Epithelial cell of prostate (primary cell): ENCODE results near the gene MAP3K13.
"Not testable (repeated sequence)": the region's sequence is repeated elsewhere in the genome, so short reads cannot be mapped to it uniquely, and the experiment has no call there.

Source experiments
- DNase-seq: peaks from one replicate; pipeline ENCODE4 v3.0.0-alpha.2; 2011; ENCODE audit warnings: low read depth, low spot score
- H3K27ac ChIP-seq: fragments of 450-650 bp; 2 replicates; pipeline ENCODE4 v1.5.1; 2017; ENCODE audit warnings: mild to moderate bottlenecking

Gene MAP3K13

DNA sequence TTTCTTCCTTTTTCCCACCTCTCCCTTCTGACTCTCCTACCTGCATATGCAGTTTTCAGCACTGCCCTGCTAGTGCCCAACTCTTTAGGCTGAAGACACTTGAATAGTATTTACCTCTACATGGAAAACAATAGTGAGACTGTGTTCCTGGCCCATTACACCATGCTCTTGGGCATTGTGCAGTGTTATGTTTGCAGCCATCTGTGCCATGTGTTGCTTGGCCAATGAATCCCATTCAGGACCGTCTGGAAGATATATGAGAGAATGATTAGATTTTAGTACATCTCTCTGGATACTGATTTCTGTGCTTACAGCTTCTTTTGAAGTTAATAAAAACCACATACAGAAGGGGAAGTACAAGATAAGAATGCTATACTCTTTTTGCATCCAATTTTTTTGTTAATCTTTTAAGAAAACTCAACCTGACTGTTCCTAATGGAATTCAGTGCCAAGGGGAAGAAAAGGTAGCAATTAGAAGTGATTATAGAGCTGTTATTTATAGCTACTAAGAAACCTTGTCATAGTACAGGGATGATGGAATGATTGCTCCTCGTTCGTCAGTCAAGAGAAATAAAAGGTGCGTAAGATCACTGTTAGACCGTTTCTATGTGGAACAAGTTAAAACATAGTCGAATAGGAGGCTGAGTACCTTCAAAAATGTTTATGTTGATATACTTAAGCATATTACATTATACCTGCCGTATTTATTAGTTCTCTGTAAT lies 77.0 kb downstream of the MAP3K13 start:
- no peak overlapping the region for H3K27ac ChIP-seq
- DNase-seq: no peak

DNA sequence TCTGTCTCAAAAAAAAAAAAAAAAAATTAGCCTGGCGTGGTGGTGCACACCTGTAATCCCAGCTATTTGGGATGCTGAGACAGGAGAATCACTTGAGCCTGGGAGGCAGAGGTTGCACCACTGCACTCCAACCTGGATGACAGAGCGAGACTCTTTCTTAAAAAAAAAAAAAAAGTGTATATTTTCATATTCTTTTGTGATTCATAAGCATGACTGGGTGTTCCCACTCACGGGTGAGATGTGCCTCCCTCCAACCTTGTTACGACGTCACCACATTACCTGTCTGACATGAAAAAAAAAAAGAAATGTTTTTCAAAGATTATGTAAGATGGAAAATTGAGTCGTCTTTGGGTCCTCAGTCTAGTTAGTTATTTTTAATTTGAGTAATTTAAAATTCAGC lies 79.1 kb downstream of the MAP3K13 start:
- H3K27ac ChIP-seq: no peak overlapping the region
- no peak for DNase-seq

DNA sequence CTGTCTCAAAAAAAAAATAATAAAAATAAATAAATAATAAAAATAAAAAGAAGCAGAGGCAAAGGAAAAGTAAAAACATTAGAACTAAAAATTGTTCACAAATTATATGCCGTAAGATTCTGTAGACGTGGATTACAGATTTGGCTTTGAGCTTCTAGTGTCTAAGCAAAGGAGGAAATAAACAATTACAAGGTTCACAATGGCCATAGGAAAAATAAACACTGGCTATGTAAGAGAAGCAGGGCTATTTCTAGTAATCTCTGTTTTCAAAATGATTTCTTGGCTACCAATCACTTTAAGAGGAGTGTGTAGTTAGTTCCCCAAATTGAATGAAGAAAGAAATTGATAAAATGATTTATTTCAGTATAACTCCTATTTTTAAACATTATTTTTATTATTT lies 81.4 kb downstream of the MAP3K13 start:
- no peak overlapping the region for H3K27ac ChIP-seq
- DNase-seq: no peak

DNA sequence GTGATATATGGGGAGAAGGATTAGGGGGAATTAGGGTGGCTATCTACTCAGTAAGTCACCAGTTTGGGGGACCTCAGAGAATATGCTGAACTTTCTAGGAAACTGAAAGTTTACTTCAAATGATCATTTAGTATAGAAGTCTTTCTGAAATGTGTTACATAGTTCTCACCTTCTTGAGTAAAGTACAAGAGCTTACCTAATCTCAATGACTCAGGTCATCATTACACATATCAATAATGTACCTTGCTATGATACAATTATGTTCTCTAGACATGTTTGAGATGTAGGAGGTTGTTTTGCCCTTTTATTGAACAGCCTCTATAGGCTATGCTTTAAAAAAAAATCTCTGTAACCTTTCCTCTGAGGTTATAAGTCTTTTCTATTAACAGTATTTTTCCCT lies 85.2 kb downstream of the MAP3K13 start:
- DNase-seq: no peak
- H3K27ac ChIP-seq: no peak overlapping the region

DNA sequence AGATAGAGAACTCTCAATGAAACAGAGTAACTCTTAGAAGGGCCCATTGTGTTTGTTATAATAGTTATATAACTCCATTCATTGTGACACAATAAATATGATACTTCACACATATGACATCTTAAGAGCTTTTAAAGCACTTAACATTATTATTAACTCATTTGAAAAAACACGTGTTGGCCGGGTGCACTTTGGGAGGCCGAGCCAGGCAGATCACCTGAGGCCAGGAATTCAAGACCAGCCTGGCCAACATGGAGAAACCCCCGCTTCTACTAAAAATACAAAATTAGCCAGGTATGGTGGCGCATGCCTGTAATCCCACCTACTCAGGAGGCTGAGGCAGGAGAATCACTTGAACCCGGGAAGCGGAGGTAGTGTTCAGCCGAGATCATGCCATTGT lies 88.5 kb downstream of the MAP3K13 start:
- DNase-seq: not testable (repeated sequence)

DNA sequence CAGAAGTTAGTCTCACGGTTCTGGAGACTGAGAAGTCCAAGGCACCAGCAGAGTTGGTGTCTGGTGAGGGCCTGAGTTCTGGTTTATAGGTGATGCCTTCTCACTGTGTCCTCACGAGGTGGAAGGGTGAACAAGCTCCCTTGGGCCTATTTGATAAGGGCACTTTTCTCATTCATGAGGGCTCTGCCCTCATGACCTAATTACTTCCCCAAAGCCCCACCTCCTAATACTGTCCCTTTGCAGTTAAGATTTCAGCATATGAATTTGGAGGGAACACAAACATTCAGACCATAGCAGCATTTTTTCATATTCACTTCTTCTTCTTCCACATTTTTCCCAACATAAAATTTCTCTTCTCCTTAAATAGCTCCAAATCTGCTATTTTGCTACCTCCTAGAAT lies 94.4 kb downstream of the MAP3K13 start:
- DNase-seq: no peak
- no peak overlapping the region for H3K27ac ChIP-seq

More for the DNA sequence above, 88.5 kb downstream of the MAP3K13 start:
- not testable (repeated sequence) for H3K27ac ChIP-seq

DNA sequence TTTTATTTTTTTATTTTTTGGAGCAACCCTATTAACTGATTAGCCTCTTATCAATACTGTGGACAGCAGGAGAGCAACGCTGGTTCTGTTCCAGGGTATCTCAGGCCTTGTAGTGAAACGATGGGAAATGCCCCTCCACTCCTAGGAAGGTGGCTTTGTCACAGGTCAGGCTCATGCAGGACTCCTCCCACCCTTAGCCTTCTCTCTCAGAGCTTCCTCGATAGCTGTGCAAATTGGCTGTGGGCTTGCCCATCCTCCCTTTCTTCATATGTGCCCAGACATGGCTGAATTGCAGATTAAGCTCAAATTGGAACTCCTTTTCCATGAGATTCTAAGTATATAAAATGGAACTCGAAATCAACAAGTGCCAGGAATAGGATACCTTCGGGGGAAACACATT lies 97.4 kb downstream of the MAP3K13 start:
- no peak for DNase-seq
- H3K27ac ChIP-seq: no peak overlapping the region

DNA sequence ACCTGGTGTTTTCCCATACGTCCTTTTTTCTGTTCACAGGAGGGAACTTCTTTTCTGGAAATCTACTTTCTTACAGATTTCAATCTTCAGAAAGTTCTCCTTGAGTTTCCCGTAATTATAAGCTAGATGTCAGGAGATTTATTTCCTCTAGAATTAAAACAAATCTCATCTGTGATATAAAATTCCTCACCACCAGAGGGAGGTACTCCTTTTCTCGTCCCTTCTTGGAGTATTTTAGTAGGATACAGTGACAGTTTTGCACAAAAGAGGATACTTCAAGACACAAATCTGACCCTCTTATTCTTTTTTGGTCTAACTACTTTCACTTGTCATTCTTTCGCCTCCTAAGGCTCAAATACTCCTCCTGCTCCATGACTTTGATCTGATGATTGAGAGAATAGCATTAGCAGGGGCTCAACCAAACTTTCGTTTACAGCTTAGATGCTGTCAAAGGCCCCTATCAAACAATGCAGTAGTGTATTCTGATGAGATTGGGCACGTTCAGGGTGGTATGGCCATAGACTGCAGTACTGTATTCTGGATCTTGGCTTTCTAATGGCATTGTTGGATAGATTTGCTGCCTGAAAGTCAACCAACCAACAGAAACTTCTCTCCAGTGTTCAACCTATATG lies 97.9 kb downstream of the MAP3K13 start:
- H3K27ac ChIP-seq: no peak overlapping the region
- no peak for DNase-seq

DNA sequence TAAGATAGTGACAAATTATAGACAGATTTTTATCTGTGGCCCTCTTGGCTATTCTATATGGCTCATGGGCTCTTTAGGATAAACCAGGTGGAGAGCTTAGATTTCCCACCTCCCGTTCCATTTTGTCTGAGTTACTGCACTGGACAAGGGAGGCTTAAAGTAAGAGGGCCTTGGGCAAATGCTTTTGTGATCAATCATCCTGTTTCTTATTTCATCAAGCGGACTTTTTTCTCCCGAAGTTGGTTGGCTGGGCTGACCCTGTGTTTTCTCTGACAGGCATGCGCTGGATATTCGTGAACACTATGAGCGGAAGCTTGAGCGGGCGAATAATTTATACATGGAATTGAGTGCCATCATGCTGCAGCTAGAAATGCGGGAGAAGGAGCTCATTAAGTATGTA lies 102.5 kb downstream of the MAP3K13 start:
- DNase-seq: no peak
- no peak overlapping the region for H3K27ac ChIP-seq

DNA sequence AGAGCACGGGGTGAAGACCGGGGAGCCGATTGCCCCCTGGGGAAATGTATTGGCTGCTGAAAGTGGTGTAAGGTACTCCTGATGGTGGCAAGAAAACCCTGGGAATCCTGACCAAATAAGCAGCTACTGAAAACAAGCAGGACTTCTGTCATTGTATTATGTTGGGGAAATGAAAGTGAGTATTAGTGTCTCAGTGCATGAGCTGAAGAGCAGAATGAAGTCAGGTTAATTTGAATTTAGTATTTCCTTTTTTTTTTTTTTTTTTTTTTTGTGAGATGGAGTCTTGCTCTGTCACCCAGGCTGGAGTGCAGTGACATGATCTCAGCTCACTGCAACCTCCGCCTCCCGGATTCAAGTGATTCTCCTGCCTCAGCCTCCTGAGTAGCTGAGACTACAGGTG lies 103.2 kb downstream of the MAP3K13 start:
- DNase-seq, H3K27ac ChIP-seq: not testable (repeated sequence)

DNA sequence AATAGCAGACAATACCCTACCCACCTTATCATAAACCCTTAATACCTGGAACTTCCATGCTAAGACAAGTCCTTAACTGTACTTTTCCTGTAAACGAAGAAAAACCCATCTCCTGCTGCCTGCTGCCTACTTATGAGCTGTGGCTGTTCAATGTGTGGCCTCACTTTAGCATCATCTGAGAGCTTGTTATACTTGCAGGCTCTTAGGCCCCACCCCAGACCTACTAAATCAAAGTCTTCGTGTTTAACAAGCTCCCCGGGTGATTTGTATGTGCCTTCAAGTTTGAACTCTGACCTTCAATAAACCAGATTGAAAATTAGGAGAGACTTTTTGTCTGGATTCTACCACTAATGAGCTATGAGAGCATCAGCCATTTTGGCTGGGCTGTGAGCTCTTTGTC lies 106.6 kb downstream of the MAP3K13 start:
- H3K27ac ChIP-seq: no peak overlapping the region
- no peak for DNase-seq

DNA sequence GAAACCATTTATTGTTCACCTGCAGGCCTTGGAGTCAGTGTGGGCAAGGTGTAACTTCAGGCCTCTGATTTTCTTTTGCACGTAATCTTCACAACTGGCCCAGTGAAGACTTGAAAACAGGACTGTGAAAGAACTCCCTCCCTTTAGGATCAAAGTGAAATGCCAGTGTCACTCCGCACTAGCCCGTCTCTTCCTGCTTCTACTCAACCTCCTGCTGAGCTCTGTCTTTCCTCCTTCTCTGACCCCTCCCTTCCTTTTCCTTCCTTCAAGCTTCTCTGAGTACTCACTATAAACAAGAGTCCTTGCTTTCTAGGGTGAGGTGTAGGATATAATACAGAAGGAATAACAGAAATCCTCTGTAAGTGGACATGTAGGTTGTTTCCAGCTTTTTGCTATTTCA lies 107.4 kb downstream of the MAP3K13 start:
- H3K27ac ChIP-seq: no peak overlapping the region
- no peak for DNase-seq

DNA sequence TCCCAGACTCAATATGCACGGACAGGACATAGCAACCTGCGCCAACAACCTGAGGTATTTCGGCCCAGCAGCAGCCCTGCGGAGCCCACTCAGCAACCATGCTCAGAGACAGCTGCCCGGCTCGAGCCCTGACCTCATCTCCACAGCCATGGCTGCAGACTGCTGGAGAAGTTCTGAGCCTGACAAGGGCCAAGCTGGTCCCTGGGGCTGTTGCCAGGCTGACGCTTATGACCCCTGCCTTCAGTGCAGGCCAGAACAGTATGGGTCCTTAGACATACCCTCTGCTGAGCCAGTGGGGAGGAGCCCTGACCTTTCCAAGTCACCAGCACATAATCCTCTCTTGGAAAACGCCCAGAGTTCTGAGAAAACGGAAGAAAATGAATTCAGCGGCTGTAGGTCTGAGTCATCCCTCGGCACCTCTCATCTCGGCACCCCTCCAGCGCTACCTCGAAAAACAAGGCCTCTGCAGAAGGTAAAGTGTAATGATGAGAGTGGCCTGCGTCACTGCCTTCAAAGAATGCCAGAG lies 110.4 kb downstream of the MAP3K13 start:
- DNase-seq: no peak
- no peak overlapping the region for H3K27ac ChIP-seq

DNA sequence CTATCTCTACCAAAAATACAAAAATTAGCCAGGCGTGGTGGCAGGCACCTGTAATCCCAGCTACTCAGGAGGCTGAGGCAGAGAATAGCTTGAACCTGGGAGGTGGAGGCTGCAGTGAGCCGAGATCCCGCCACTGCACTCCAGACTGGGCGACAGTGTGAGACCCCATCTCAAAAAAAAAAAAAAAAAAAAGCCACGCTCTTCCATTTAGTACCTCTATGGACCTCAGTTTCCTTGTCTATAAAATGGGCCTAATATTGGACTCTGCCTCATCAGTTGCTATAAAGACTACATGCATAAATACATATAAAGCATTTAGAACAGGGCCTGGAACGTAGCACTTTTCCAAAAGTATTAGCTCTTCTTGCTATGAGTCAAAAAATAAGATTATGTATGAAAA lies 112.0 kb downstream of the MAP3K13 start:
- not testable (repeated sequence) for H3K27ac ChIP-seq, DNase-seq

DNA sequence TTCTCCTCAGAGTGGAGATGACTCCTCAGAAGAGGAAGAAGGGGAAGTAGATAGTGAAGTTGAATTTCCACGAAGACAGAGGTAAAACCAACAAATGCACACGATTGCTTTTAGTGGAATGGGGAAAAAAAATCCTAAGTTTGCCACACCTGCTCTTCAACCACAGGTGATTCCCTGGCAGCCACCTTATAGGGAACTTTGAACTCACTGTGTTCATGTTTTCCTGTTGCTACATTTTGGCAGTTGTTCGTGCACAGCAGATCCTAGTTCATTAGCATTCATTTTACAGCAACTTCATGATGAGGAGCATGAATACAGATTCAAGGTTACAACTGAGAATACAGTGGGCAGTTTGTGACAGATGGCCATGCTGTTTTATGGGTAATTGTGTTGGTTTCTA lies 114.4 kb downstream of the MAP3K13 start:
- no peak overlapping the region for H3K27ac ChIP-seq
- DNase-seq: no peak

DNA sequence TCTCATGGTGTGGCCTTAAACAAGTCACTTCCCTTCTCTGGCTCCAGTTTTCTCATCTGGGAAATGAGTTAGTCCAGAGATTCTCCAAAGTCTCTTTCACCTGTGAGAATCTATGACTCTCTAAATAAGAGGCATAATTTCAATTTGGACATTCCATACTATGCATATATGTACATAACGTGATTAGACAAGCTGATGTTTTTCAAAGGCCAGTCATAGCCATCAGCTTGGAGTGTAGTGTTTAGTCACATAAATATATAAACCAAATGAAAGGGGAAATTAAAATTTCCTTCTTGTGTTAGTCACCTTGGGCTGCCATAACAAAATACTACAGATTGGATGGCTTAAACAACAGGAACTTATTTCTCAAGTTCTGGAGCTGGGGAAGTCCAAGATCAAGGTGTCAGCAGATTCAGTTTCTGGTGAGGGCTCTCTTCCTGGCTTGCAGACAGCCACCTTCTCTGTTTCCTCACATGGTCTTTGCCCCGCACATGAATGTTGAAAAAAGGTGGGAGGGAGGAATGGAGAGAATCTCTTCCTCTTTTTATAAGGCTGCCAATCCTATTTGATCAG lies 116.5 kb downstream of the MAP3K13 start:
- no peak overlapping the region for H3K27ac ChIP-seq
- DNase-seq: no peak

DNA sequence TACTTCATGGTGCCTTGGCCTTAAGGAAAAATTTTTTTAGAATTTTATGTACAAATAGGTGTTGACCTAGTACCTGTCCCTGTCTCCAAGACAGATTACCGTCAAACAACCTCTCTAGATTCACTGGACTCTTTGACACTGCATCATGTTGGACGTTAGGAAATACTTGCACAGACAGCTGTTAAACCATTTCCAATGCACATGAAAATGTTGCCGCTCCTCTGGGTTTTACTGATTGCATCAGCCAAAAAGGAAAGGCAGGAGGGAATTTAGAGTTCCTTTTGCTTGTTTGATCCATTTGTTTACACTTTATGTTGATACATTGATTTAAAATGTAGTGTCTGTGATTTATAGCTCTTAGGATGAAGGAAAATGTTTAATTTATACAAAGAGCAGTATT lies 121.4 kb downstream of the MAP3K13 start:
- DNase-seq: no peak
- no peak overlapping the region for H3K27ac ChIP-seq

DNA sequence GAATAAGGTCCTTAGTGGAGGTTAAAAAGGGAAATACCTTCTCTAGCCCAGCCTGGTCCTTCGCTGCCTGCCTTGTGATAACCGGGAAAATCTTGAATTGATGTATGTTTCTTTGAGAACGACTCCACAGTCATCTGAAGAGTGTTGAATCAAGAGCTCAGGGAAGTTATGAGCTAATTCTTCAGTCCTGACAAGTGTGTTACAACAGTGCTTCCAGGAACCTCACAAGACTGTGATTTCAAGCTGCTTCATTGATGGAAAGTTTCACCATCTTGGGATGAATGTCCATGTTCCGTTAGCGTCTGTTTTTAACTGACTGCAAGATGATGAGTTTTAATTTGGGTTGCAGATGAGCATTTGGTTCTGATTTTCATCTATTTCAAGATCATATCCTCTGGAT lies 123.5 kb downstream of the MAP3K13 start:
- DNase-seq: no peak
- H3K27ac ChIP-seq: no peak overlapping the region

DNA sequence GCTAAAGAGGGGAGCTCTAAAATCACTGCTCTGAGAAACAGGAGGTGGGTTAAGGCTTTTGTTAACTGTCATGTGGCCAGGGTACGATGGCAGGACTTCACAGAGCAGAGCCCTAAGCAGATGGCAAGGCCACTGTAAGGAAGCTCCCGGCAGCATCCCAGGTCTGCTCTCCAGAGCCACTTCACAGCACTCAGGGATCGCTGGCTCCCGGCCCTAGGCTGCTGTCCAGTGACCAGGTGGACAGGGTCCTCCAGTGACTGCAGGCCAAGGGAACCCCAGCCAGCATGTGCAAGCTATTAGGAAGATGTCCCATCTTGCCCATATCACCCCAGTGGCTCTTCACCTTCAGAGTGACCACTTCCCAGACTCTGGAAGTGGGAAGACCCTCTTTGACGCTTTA lies 125.5 kb downstream of the MAP3K13 start:
- no peak overlapping the region for H3K27ac ChIP-seq
- no peak for DNase-seq

DNA sequence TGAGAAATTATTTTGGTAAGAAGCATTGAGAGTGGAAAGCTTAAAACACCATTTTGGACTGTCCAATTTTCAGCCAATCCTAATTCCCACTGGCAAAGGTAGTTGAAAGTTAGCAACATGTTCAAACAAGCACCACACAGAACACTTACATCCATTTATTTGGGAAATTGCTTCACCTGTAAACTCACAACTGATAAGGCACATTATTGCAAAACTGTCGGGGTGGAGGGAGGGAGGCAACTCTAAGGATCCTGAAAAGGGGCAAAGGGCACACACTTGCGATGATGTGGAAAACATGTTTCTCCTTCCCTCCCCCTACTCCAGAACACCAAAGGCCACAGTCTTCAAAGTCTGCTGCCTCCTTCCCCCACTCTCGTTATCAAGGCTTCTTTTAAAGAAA lies 126.5 kb downstream of the MAP3K13 start:
- H3K27ac ChIP-seq: no peak overlapping the region
- DNase-seq: no peak

DNA sequence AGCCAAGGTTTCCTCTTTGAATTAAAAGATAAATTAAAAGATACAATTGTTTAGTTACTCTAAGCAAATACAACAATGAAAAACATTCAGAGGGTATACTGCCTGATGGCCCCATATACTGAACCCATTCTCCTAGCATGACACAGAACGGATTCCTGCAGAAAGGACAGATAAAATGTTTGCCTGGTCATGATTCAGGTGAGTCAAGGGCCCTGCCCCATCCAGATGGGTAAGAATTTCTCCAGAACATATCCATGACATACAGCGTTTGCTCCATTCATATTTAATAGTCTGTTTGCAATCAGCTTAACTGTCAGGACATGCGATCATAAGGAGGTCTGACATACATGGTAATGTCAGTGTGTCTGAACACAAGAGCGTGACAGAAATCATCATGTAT lies 127.3 kb downstream of the MAP3K13 start:
- no peak for DNase-seq
- no peak overlapping the region for H3K27ac ChIP-seq
